ENCODE measurements around the gene UROC1. TPM values are rescaled to one million over a fixed set of nuclear protein-coding genes. Genes with fewer than 3 reads are reported as not detected.

The UROC1 gene
- total RNA-seq, 1 experiment from 2014 or later = not detected

DNA sequence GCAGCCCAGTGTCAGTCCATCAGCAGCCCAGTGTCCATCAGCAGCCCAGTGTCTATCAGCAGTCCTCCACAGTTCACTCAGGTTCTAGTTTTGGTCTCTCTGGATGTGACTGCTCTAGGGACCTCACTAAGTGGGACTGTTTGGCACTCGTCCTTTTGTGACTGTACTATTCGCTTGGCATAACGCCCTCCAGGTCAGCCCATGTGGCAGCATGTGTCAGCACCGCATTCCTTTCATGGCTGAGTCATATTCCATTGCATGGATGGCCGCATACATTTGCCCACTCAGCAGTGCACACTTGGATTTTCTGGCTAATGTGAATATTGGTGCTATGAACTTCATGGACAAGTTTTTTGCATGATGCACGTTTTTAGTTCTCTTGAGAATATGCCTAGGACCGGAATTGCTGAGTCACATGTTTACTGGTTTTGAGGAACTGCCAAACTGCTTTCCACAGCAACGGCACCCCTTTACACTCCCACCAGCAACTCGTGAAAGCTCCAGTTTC lies 22.8 kb upstream of the UROC1 start:
- Histone ChIP-seq H3K36me3 (ENCODE audit: insufficient read depth, low read length, poor library complexity, severe bottlenecking) (no peaks in the 10 kb centered on the region), H3K9me3 (ENCODE audit: low read depth, low read length, poor library complexity, severe bottlenecking) (no peaks in the 10 kb centered on the region), H3K27me3 (replicated peaks; ENCODE audit: insufficient read depth, low read depth, low read length, poor library complexity) (no peaks in the 10 kb centered on the region), H3K27ac (ENCODE audit: low read depth, low read length, poor library complexity, severe bottlenecking) (no peak overlapping the region), H3K4me3 (ENCODE audit: low read depth, low read length, poor library complexity, severe bottlenecking) (no peak overlapping the region), H3K4me1 (ENCODE audit: insufficient read depth, low read length, poor library complexity, severe bottlenecking) (peaks cover 7% of the 10 kb centered on the region)
- no TSS peak for BruUV-seq (replicated peaks)
- intact Hi-C loops (cut with micrococcal nuclease; ENCODE audit: unreplicated experiment) = no loop called here
- ChIA-PET POLR2A (ENCODE audit: low non-redundant PET) (no interaction called here), CTCF (no interaction called here)
- peak; percentile 72 for DNase-seq (ENCODE audit: low spot score)
- TF ChIP-seq, protein P1, sequence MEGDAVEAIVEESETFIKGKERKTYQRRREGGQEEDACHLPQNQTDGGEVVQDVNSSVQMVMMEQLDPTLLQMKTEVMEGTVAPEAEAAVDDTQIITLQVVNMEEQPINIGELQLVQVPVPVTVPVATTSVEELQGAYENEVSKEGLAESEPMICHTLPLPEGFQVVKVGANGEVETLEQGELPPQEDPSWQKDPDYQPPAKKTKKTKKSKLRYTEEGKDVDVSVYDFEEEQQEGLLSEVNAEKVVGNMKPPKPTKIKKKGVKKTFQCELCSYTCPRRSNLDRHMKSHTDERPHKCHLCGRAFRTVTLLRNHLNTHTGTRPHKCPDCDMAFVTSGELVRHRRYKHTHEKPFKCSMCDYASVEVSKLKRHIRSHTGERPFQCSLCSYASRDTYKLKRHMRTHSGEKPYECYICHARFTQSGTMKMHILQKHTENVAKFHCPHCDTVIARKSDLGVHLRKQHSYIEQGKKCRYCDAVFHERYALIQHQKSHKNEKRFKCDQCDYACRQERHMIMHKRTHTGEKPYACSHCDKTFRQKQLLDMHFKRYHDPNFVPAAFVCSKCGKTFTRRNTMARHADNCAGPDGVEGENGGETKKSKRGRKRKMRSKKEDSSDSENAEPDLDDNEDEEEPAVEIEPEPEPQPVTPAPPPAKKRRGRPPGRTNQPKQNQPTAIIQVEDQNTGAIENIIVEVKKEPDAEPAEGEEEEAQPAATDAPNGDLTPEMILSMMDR (conservative IDR thresholded peaks at IDR 0.05; ENCODE audit: low read depth, low read length) = no peak
- TF ChIP-seq EZH2 (IDR thresholded peaks at IDR 0.05; ENCODE audit: borderline replicate concordance, low read depth, low read length, poor library complexity, severe bottlenecking) = no peak

- TF ChIP-seq EZH2 (IDR thresholded peaks at IDR 0.05; ENCODE audit: borderline replicate concordance, low read depth, low read length, poor library complexity, severe bottlenecking) = no peak
Observed at GRCh38 chr3:126539558-126540250, 22.1 kb upstream of the UROC1 start.

GRCh38 chr3:126538966-126539365 lies 21.4 kb upstream of the UROC1 start:
- no peak for TF ChIP-seq EZH2 (IDR thresholded peaks at IDR 0.05; ENCODE audit: borderline replicate concordance, low read depth, low read length, poor library complexity, severe bottlenecking)
- TF ChIP-seq, protein P1 (conservative IDR thresholded peaks at IDR 0.05; ENCODE audit: low read depth, low read length) = no peak
- H3K4me1 ChIP-seq (ENCODE audit: insufficient read depth, low read length, poor library complexity, severe bottlenecking) = peaks cover 7% of the 10 kb centered on the region
- H3K36me3 ChIP-seq (ENCODE audit: insufficient read depth, low read length, poor library complexity, severe bottlenecking) = no peaks in the 10 kb centered on the region
- H3K27ac ChIP-seq (ENCODE audit: low read depth, low read length, poor library complexity, severe bottlenecking) = no peak overlapping the region
- no TSS peak for BruUV-seq (replicated peaks)
- intact Hi-C loops (cut with micrococcal nuclease; ENCODE audit: unreplicated experiment) = no loop called here
- no peaks in the 10 kb centered on the region for H3K9me3 ChIP-seq (ENCODE audit: low read depth, low read length, poor library complexity, severe bottlenecking)
- ChIA-PET CTCF (no interaction called here), POLR2A (ENCODE audit: low non-redundant PET) (no interaction called here)
- H3K27me3 ChIP-seq (replicated peaks; ENCODE audit: insufficient read depth, low read depth, low read length, poor library complexity) = peaks cover 2% of the 10 kb centered on the region
- no peak for DNase-seq (ENCODE audit: low spot score)
- H3K4me3 ChIP-seq (ENCODE audit: low read depth, low read length, poor library complexity, severe bottlenecking) = no peak overlapping the region

More at GRCh38 chr3:126539558-126540250, 22.1 kb upstream of the UROC1 start:
- ChIA-PET CTCF (no interaction called here), POLR2A (ENCODE audit: low non-redundant PET) (no interaction called here)
- Histone ChIP-seq H3K36me3 (ENCODE audit: insufficient read depth, low read length, poor library complexity, severe bottlenecking) (no peaks in the 10 kb centered on the region), H3K4me3 (ENCODE audit: low read depth, low read length, poor library complexity, severe bottlenecking) (no peak overlapping the region), H3K27me3 (replicated peaks; ENCODE audit: insufficient read depth, low read depth, low read length, poor library complexity) (no peaks in the 10 kb centered on the region), H3K4me1 (ENCODE audit: insufficient read depth, low read length, poor library complexity, severe bottlenecking) (peaks cover 7% of the 10 kb centered on the region), H3K9me3 (ENCODE audit: low read depth, low read length, poor library complexity, severe bottlenecking) (no peaks in the 10 kb centered on the region), H3K27ac (ENCODE audit: low read depth, low read length, poor library complexity, severe bottlenecking) (no peak overlapping the region)
- no TSS peak for BruUV-seq (replicated peaks)
- DNase-seq (ENCODE audit: low spot score) = no peak
- intact Hi-C loops (cut with micrococcal nuclease; ENCODE audit: unreplicated experiment) = no loop called here

- no peak overlapping the region for H3K4me3 ChIP-seq (ENCODE audit: low read depth, low read length, poor library complexity, severe bottlenecking)
- intact Hi-C loops (cut with micrococcal nuclease; ENCODE audit: unreplicated experiment) = no loop called here
- no peaks in the 10 kb centered on the region for H3K9me3 ChIP-seq (ENCODE audit: low read depth, low read length, poor library complexity, severe bottlenecking)
- no peak for TF ChIP-seq EZH2 (IDR thresholded peaks at IDR 0.05; ENCODE audit: borderline replicate concordance, low read depth, low read length, poor library complexity, severe bottlenecking)
- TF ChIP-seq, protein P1 (conservative IDR thresholded peaks at IDR 0.05; ENCODE audit: low read depth, low read length) = no peak
- peaks cover 7% of the 10 kb centered on the region for H3K4me1 ChIP-seq (ENCODE audit: insufficient read depth, low read length, poor library complexity, severe bottlenecking)
- H3K27me3 ChIP-seq (replicated peaks; ENCODE audit: insufficient read depth, low read depth, low read length, poor library complexity) = peaks cover 9% of the 10 kb centered on the region
- BruUV-seq (replicated peaks) = no TSS peak
- DNase-seq (ENCODE audit: low spot score) = no peak
- H3K27ac ChIP-seq (ENCODE audit: low read depth, low read length, poor library complexity, severe bottlenecking) = no peak overlapping the region
- ChIA-PET POLR2A (ENCODE audit: low non-redundant PET) (no interaction called here), CTCF (no interaction called here)
- H3K36me3 ChIP-seq (ENCODE audit: insufficient read depth, low read length, poor library complexity, severe bottlenecking) = no peaks in the 10 kb centered on the region
Observed at GRCh38 chr3:126538316-126538715, 20.7 kb upstream of the UROC1 start.
